Keratinocyte (primary cell): ENCODE results near the gene CNNM3. TPM values are rescaled to one million over a fixed set of nuclear protein-coding genes. Genes with fewer than 3 reads are reported as not detected.

ENCODE experiments used
- DNase-seq: peaks from one replicate; pipeline ENCODE4 v3.0.0-alpha.2; 2011; ENCODE audit warnings: low read depth, missing footprints, low spot score
- FAIRE-seq: peaks from 2 replicates; lab custom pipeline; 2011; peaks lifted over from hg19 to GRCh38; lab: Jason Lieb, UNC
- H2AFZ ChIP-seq: 2 replicates; pipeline ENCODE4 v1.6.0; 2012; ENCODE audit warnings: low read length, control low read depth, inconsistent platforms; ENCODE audit not compliant: control insufficient read depth
- H3K27ac ChIP-seq: 2 replicates; pipeline ENCODE4 v1.5.1; 2011; ENCODE audit warnings: low read length; ENCODE audit not compliant: control insufficient read depth, insufficient read depth
- H3K27me3 ChIP-seq: 3 replicates; pipeline ENCODE4 v1.6.0; 2011; ENCODE audit warnings: low read length; ENCODE audit not compliant: control insufficient read depth, insufficient read depth; ENCODE audit errors: extremely low read depth
- H3K36me3 ChIP-seq, 2 experiments: 2 replicates in 1 of 2; 3 replicates in 1 of 2; pipeline ENCODE4 v1.5.1; 2011; ENCODE audit warnings: low read length in 2 of 2, mild to moderate bottlenecking in 1 of 2; ENCODE audit not compliant: control insufficient read depth in 2 of 2, insufficient read depth in 2 of 2; ENCODE audit errors: extremely low read depth in 1 of 2
- H3K4me1 ChIP-seq: 3 replicates; pipeline ENCODE4 v1.5.1; 2011; ENCODE audit warnings: low read length; ENCODE audit not compliant: control insufficient read depth, insufficient read depth; ENCODE audit errors: extremely low read depth
- H3K4me2 ChIP-seq: 3 replicates; pipeline ENCODE4 v1.6.0; 2011; ENCODE audit warnings: low read depth, low read length; ENCODE audit not compliant: control insufficient read depth, insufficient read depth; ENCODE audit errors: extremely low read depth
- H3K4me3 ChIP-seq, 3 experiments: fragments of 200-600 bp in 1 of 3; sonication (generic) in 1 of 3; 2 replicates in 2 of 3; 3 replicates in 1 of 3; pipeline ENCODE4 v1.5.1; 2011 to 2016; ENCODE audit warnings: low read length in 3 of 3, mild to moderate bottlenecking in 3 of 3, control low read depth in 2 of 3, inconsistent platforms in 1 of 3, low read depth in 1 of 3, mixed read lengths in 1 of 3, mixed run types in 1 of 3, moderate library complexity in 1 of 3; ENCODE audit not compliant: control insufficient read depth in 2 of 3, insufficient read depth in 2 of 3; ENCODE audit errors: extremely low read depth in 1 of 3
- H3K79me2 ChIP-seq: 2 replicates; pipeline ENCODE4 v1.6.0; 2012; ENCODE audit warnings: low read length; ENCODE audit not compliant: control insufficient read depth, insufficient read depth
- H3K9ac ChIP-seq: 3 replicates; pipeline ENCODE4 v1.6.0; 2011; ENCODE audit warnings: low read length; ENCODE audit not compliant: control insufficient read depth, insufficient read depth; ENCODE audit errors: extremely low read depth
- H3K9me1 ChIP-seq: 3 replicates; pipeline ENCODE4 v1.6.0; 2011; ENCODE audit warnings: low read length; ENCODE audit not compliant: control insufficient read depth, insufficient read depth; ENCODE audit errors: extremely low read depth
- H3K9me3 ChIP-seq: 2 replicates; pipeline ENCODE4 v1.5.1; 2012; ENCODE audit warnings: low read depth, low read length; ENCODE audit not compliant: control insufficient read depth
- H4K20me1 ChIP-seq: 3 replicates; pipeline ENCODE4 v1.6.0; 2011; ENCODE audit warnings: low read length; ENCODE audit not compliant: control insufficient read depth, insufficient read depth; ENCODE audit errors: extremely low read depth
- CTCF ChIP-seq, 3 experiments: IDR thresholded peaks in 1 of 3; conservative IDR thresholded peaks in 1 of 3; optimal IDR thresholded peaks in 1 of 3; 2 replicates in 2 of 3; 3 replicates in 1 of 3; pipeline versions ENCODE3 to v1.5.1; 2011; ENCODE audit warnings: low read length in 3 of 3, mild to moderate bottlenecking in 3 of 3, moderate library complexity in 2 of 3, control low read depth in 1 of 3, inconsistent platforms in 1 of 3; ENCODE audit not compliant: insufficient read depth in 2 of 3; ENCODE audit errors: extremely low read depth in 1 of 3
- EZH2 ChIP-seq: IDR thresholded peaks from one replicate; pipeline ENCODE4 v1.6.1; 2012; ENCODE audit warnings: inconsistent platforms, mild to moderate bottlenecking, low read length, moderate library complexity
- dilution Hi-C: fragments of 300-500 bp; cut with MboI; formaldehyde crosslinking; loops from one replicate; pipeline ENCODE4 v1.7.0; 2020; ENCODE audit warnings: low sequenced_read_pairs; ENCODE audit not compliant: extremely low pct_ligation_motif_present
- polyA plus RNA-seq, 5 experiments: library from polyadenylated mRNA; depleted of rRNA in 3 of 5; stranded (reverse) in 3 of 5; stranded (forward) in 1 of 5; unstranded in 1 of 5; fragments of >200 nt; gene quantifications; 1 replicate in 1 of 5; 2 replicates in 3 of 5; 3 replicates in 1 of 5; pipeline versions ENCODE4 v1.2.1 to v1.2.3, GENCODE V29; 2011 to 2012; ENCODE audit warnings: missing spikeins in 2 of 5, low read depth in 1 of 5, low replicate concordance in 1 of 5

Gene CNNM3
- polyA plus RNA-seq, 1 donor (not counting 4 experiments of a cell fraction or from before 2014, with no cell fraction given): 2.3 TPM

DNA sequence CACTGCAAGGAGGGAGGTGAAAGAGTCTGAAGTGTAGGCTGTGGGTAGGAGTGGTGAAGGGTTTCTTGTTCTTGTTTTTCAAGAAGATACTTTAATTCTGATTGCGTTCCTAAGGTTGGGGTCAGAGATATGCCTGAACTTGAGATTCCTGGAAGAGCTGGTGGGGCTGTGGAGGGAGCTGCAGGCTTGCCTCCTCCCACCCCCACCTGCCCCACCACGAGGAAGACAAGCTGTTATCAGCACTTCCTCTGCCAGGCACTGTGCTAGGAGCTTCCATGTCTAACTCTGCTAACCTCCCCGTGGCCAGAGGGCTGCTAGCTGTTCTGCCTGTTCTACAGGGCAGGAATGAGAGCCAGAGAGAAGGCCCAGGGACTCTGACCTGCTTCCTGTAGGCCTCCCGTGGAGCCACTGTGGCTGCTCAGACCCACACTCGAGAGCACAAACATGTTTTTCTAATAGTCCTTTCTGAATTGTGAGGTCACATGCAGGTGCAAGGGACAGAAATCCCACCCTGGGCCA lies 14.0 kb downstream of the CNNM3 start:
- Histone ChIP-seq H2AFZ (no peak overlapping the region), H3K79me2 (no peaks in the 10 kb centered on the region), H3K4me1 (no peaks in the 10 kb centered on the region), H3K36me3 (peaks cover 6 to 20% of the 10 kb centered on the region in 2 experiments), H3K9ac (no peak overlapping the region), H3K27me3 (no peaks in the 10 kb centered on the region), H3K27ac (no peak overlapping the region), H4K20me1 (no peaks in the 10 kb centered on the region), H3K4me3 (no peak overlapping the region), H3K4me2 (no peak overlapping the region), H3K9me3 (no peaks in the 10 kb centered on the region), H3K9me1 (no peaks in the 10 kb centered on the region)
- dilution Hi-C loops: no loop called here
- FAIRE-seq (no peak), DNase-seq (no peak)
- TF ChIP-seq EZH2 (no peak), CTCF (optimal IDR thresholded peaks at IDR 0.05 in 1 of 3, IDR thresholded peaks at IDR 0.05 in 1 of 3, conservative IDR thresholded peaks at IDR 0.05 in 1 of 3; ENCODE audit: extremely low read depth in 1 of 3, insufficient read depth in 2 of 3, low read length in 3 of 3) (no peak)

GRCh38 chr2:96831679-96832078 lies 15.6 kb downstream of the CNNM3 start:
- TF ChIP-seq EZH2 (no peak), CTCF (optimal IDR thresholded peaks at IDR 0.05 in 1 of 3, IDR thresholded peaks at IDR 0.05 in 1 of 3, conservative IDR thresholded peaks at IDR 0.05 in 1 of 3; ENCODE audit: extremely low read depth in 1 of 3, insufficient read depth in 2 of 3, low read length in 3 of 3) (no peak)
- H3K79me2 ChIP-seq: no peaks in the 10 kb centered on the region
- no peaks in the 10 kb centered on the region for H4K20me1 ChIP-seq
- dilution Hi-C loops: no loop called here
- H3K9me1 ChIP-seq: no peaks in the 10 kb centered on the region
- FAIRE-seq (no peak), DNase-seq (no peak)
- H3K36me3 ChIP-seq: peaks cover 6 to 18% of the 10 kb centered on the region in 2 experiments
- H3K4me1 ChIP-seq: no peaks in the 10 kb centered on the region
- H3K4me2 ChIP-seq: no peak overlapping the region
- no peak overlapping the region for H3K9ac ChIP-seq
- H2AFZ ChIP-seq: no peak overlapping the region
- H3K27ac ChIP-seq: no peak overlapping the region
- H3K4me3 ChIP-seq: no peak overlapping the region
- no peaks in the 10 kb centered on the region for H3K27me3 ChIP-seq
- no peaks in the 10 kb centered on the region for H3K9me3 ChIP-seq
